SU-DHL-6 (cell line): ENCODE results near the gene SLC25A12.

ENCODE experiments used
- H2AFZ ChIP-seq: fragments of 200-600 bp; sonication (generic); 2 replicates; pipeline ENCODE4 v1.6.1; 2014; ENCODE audit warnings: low read depth, mild to moderate bottlenecking, moderate library complexity, mixed read lengths, antibody characterized with exemption, low read length; ENCODE audit not compliant: severe bottlenecking
- H3F3A ChIP-seq: fragments of 200-600 bp; shearing (Covaris generic); 2 replicates; pipeline ENCODE4 v1.6.0; 2016; ENCODE audit warnings: antibody characterized with exemption, mild to moderate bottlenecking; ENCODE audit not compliant: insufficient read depth
- H3K27ac ChIP-seq: fragments of 200-600 bp; sonication (generic); 2 replicates; pipeline ENCODE4 v1.5.1; 2016; ENCODE audit warnings: low read depth, mild to moderate bottlenecking, low read length, moderate library complexity, mixed read lengths
- H3K27me3 ChIP-seq: fragments of 200-600 bp; sonication (generic), shearing (Covaris generic); 2 replicates; pipeline ENCODE4 v1.6.0; 2014; ENCODE audit warnings: mild to moderate bottlenecking, low read length
- H3K36me3 ChIP-seq: fragments of 200-600 bp; sonication (generic); 2 replicates; pipeline ENCODE4 v1.6.1; 2014; ENCODE audit warnings: mild to moderate bottlenecking, low read length, mixed read lengths
- H3K4me2 ChIP-seq: fragments of 300-600, 200-600 bp; shearing (Covaris generic), sonication (generic); 2 replicates; pipeline ENCODE4 v1.6.0; 2014; ENCODE audit warnings: low read length, low read depth, mild to moderate bottlenecking; ENCODE audit not compliant: poor library complexity, severe bottlenecking
- H3K4me3 ChIP-seq: fragments of 200-600 bp; sonication (generic); 2 replicates; pipeline ENCODE4 v1.5.1; 2014; ENCODE audit warnings: antibody characterized with exemption, low read length, mild to moderate bottlenecking, mixed read lengths; ENCODE audit not compliant: insufficient read depth, poor library complexity, severe bottlenecking
- H3K79me2 ChIP-seq: fragments of 200-600 bp; sonication (generic); 2 replicates; pipeline ENCODE4 v1.6.1; 2014; ENCODE audit warnings: mild to moderate bottlenecking, low read length, moderate library complexity; ENCODE audit not compliant: insufficient read depth
- H3K9ac ChIP-seq: fragments of 200-600 bp; sonication (generic); 2 replicates; pipeline ENCODE4 v1.7.0; 2014; ENCODE audit warnings: mild to moderate bottlenecking, low read length
- H3K9me2 ChIP-seq: fragments of 200-600 bp; sonication (generic); replicated peaks from 2 replicates; pipeline ENCODE4 v1.6.1; 2014; ENCODE audit warnings: low read length; ENCODE audit not compliant: insufficient read depth
- H3K9me3 ChIP-seq: fragments of 200-600 bp; sonication (generic); 2 replicates; pipeline ENCODE4 v1.6.1; 2014; ENCODE audit warnings: low read length, mixed read lengths; ENCODE audit not compliant: insufficient read depth
- H4K20me1 ChIP-seq: fragments of 200-600 bp; sonication (generic); 2 replicates; pipeline ENCODE4 v1.6.1; 2014; ENCODE audit warnings: low read depth, mild to moderate bottlenecking, antibody characterized with exemption, low read length, moderate library complexity, mixed read lengths
- EZH2phosphoT487 ChIP-seq: fragments of 200-600 bp; sonication (generic), shearing (Covaris generic); conservative IDR thresholded peaks from 2 replicates; pipeline ENCODE4 v1.6.1; 2018; ENCODE audit warnings: mild to moderate bottlenecking, antibody characterized with exemption, low read length, moderate library complexity, mixed read lengths
- TF ChIP-seq, protein P1 (sequence below): fragments of 200-600 bp; sonication (generic); IDR thresholded peaks from one replicate; pipeline ENCODE4 v1.5.1; 2017; ENCODE audit warnings: antibody characterized with exemption, mild to moderate bottlenecking, low read length, moderate library complexity; ENCODE audit not compliant: insufficient read depth, poor library complexity, severe bottlenecking

Gene SLC25A12

DNA sequence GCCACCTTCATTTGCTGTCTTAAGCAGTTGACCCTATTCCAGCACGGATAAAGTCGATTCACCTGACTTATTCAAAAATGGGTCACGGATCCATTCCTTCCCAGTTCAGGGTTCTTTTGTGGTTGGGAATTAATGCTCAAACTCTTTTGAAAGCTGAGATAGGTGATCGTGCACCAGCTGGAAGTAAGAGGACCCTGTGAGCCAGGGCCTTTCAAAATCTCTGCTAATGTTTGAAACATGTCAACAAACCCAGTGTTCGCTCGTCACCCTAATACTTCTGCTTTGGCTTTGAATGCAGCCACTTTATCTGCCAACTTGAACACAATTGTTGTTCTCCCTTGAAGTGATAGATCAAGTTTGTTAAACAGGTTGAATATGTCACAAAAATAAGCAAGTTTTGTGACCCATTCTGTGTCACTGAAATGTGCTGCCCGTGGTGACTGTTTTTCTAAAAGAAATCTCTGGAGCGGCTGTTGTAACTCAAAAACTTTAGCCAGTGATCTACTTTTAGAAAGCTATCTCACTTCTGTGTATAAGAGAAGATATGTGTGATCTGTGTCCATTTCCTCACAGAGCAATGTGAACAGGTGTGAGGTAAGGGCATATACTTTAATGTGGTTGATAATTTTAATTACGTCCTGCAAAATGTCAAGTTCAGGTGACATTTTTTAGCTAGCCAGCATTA, 45.2 kb upstream of the SLC25A12 start:
- Histone ChIP-seq H3K36me3 (no peaks in the 10 kb centered on the region), H2AFZ (no peak overlapping the region), H3K4me3 (no peak overlapping the region), H3K9me2 (no peaks in the 10 kb centered on the region), H3K27me3 (no peaks in the 10 kb centered on the region), H3K9me3 (no peaks in the 10 kb centered on the region), H3K27ac (no peak overlapping the region), H3K9ac (no peak overlapping the region), H3K4me2 (no peak overlapping the region), H3F3A (0 out of 2 replicates have a peak, but pooled peaks cover 4% of the 10 kb centered on the region), H3K79me2 (peaks cover 92% of the 10 kb centered on the region), H4K20me1 (peaks cover 11% of the 10 kb centered on the region; the same call in 1 of the 2 replicates)
- TF ChIP-seq EZH2phosphoT487 = no peak
- TF ChIP-seq, protein P1, sequence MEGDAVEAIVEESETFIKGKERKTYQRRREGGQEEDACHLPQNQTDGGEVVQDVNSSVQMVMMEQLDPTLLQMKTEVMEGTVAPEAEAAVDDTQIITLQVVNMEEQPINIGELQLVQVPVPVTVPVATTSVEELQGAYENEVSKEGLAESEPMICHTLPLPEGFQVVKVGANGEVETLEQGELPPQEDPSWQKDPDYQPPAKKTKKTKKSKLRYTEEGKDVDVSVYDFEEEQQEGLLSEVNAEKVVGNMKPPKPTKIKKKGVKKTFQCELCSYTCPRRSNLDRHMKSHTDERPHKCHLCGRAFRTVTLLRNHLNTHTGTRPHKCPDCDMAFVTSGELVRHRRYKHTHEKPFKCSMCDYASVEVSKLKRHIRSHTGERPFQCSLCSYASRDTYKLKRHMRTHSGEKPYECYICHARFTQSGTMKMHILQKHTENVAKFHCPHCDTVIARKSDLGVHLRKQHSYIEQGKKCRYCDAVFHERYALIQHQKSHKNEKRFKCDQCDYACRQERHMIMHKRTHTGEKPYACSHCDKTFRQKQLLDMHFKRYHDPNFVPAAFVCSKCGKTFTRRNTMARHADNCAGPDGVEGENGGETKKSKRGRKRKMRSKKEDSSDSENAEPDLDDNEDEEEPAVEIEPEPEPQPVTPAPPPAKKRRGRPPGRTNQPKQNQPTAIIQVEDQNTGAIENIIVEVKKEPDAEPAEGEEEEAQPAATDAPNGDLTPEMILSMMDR = no peak

DNA sequence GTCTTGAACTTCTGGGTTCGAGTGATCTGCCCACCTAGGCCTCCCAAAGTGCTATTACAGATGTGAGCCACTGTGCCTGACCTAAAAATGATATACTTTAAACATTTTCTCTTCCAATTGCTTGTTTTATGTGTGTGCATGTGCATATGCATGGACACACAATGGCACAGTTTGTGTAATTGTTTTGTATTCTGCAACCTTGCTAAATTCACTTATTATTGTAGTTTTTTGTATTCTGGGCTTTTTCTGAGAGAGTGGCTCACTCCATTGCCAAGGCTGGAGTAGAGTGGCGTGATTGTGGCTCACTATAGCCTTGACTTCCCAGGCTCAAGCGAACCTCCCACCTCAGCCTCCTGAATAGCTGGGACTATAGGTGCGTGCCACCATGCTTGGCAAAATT, 36.3 kb upstream of the SLC25A12 start:
- Histone ChIP-seq H3K9me2 (no peaks in the 10 kb centered on the region), H3K27me3 (no peaks in the 10 kb centered on the region), H3F3A (no peaks in the 10 kb centered on the region), H3K9ac (no peak overlapping the region), H3K27ac (no peak overlapping the region), H3K79me2 (peaks cover 94% of the 10 kb centered on the region), H3K4me2 (no peak overlapping the region), H3K36me3 (peaks cover 19% of the 10 kb centered on the region), H4K20me1 (peaks cover 13% of the 10 kb centered on the region), H2AFZ (no peak overlapping the region), H3K9me3 (no peaks in the 10 kb centered on the region), H3K4me3 (no peak overlapping the region)
- TF ChIP-seq, protein P1 = no peak
- no peak for TF ChIP-seq EZH2phosphoT487

DNA sequence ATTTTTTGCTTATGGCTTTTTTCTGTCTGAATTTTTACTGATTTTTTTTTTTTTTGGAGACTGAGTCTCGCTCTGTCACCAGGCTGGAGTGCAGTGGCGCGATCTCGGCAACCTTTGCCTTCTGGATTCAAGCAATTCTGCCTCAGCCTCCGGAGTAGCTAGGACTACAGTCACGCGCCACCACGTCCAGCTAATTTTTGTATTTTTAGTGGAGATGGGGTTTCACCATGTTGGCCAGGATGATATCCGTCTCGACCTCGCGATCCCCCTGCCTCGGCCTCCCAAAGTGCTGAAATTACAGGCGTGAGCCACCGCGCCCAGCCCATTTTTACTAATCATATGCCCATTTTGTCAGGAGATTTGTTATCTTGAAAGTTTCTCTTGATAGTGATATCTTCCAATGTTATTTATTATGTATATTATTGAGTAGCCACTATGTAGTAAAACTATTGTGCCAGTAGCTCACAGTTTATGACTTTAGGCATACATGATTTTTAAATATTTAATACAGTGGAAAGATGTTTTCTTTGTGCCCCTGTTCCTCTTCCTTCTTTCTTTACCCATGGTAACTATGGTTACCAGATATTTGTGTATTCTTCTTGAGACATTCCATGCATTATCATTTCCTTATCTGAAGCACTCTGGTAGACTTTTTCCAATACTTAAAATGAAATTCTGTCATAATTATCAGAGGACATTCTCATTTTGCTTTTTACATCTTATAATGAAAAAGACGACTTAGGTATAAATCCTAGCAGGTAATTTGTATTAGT, 30.3 kb upstream of the SLC25A12 start:
- no peak overlapping the region for H3K4me3 ChIP-seq

More for the DNA sequence above, 30.3 kb upstream of the SLC25A12 start:
- no peaks in the 10 kb centered on the region for H3K9me2 ChIP-seq
- no peak overlapping the region for H3K27ac ChIP-seq
- peak overlapping the region; percentile 87; the same call in 1 of the 2 replicates for H3K9ac ChIP-seq
- no peak for TF ChIP-seq EZH2phosphoT487
- TF ChIP-seq, protein P1 = no peak
- H3K79me2 ChIP-seq = peaks cover 66% of the 10 kb centered on the region
- H3F3A ChIP-seq = no peaks in the 10 kb centered on the region
- 0 out of 2 replicates have a peak, but pooled peaks cover 5% of the 10 kb centered on the region for H4K20me1 ChIP-seq
- no peaks in the 10 kb centered on the region for H3K9me3 ChIP-seq
- peaks cover 17% of the 10 kb centered on the region for H3K36me3 ChIP-seq
- H3K27me3 ChIP-seq = no peaks in the 10 kb centered on the region
- H2AFZ ChIP-seq = no peak overlapping the region
- H3K4me2 ChIP-seq = peak overlapping the region; percentile 85
